ENCODE measurements around the gene BRD1. TPM values are rescaled to one million over a fixed set of nuclear protein-coding genes. Genes with fewer than 3 reads are reported as not detected.
A peak's percentile ranks its signal among the peaks of the same experiment; 100 is the strongest.

The BRD1 gene
- total RNA-seq, 1 donor from 2014 or later: 40.3 TPM

GRCh38 chr22:49787861-49788260 lies 39.8 kb downstream of the BRD1 start:
- no peak overlapping the region for H3K4me3 Mint-ChIP-seq (ENCODE audit: unreplicated experiment)
- peaks cover 30% of the 10 kb centered on the region for H3K36me3 Mint-ChIP-seq (ENCODE audit: low read depth, unreplicated experiment)
- H3K27ac Mint-ChIP-seq (ENCODE audit: unreplicated experiment): peak overlapping the region; percentile 7
- H3K9me3 Mint-ChIP-seq (ENCODE audit: unreplicated experiment): no peaks in the 10 kb centered on the region
- no peak for DNase-seq (ENCODE audit: low spot score)
- H3K4me1 Mint-ChIP-seq (ENCODE audit: unreplicated experiment): peaks cover 25% of the 10 kb centered on the region
- peaks cover 3% of the 10 kb centered on the region for H3K27me3 Mint-ChIP-seq (ENCODE audit: unreplicated experiment)
- TF ChIP-seq CTCF (IDR thresholded peaks at IDR 0.05; ENCODE audit: unreplicated experiment): no peak

- H3K36me3 Mint-ChIP-seq (ENCODE audit: low read depth, unreplicated experiment): peaks cover 30% of the 10 kb centered on the region
- no peaks in the 10 kb centered on the region for H3K9me3 Mint-ChIP-seq (ENCODE audit: unreplicated experiment)
- no peak for TF ChIP-seq CTCF (IDR thresholded peaks at IDR 0.05; ENCODE audit: unreplicated experiment)
- no peak overlapping the region for H3K4me3 Mint-ChIP-seq (ENCODE audit: unreplicated experiment)
- H3K4me1 Mint-ChIP-seq (ENCODE audit: unreplicated experiment): peaks cover 25% of the 10 kb centered on the region
- peaks cover 3% of the 10 kb centered on the region for H3K27me3 Mint-ChIP-seq (ENCODE audit: unreplicated experiment)
- DNase-seq (ENCODE audit: low spot score): no peak
- no peak overlapping the region for H3K27ac Mint-ChIP-seq (ENCODE audit: unreplicated experiment)
Measured at GRCh38 chr22:49786976-49787706, 40.5 kb downstream of the BRD1 start.

GRCh38 chr22:49785841-49786471 lies 41.7 kb downstream of the BRD1 start:
- peaks cover 26% of the 10 kb centered on the region for H3K36me3 Mint-ChIP-seq (ENCODE audit: low read depth, unreplicated experiment)
- no peak overlapping the region for H3K27ac Mint-ChIP-seq (ENCODE audit: unreplicated experiment)
- H3K4me3 Mint-ChIP-seq (ENCODE audit: unreplicated experiment): peak overlapping the region; percentile 37

GRCh38 chr22:49785046-49785521 lies 42.6 kb downstream of the BRD1 start:
- Mint-ChIP-seq H3K4me3 (ENCODE audit: unreplicated experiment) (no peak overlapping the region), H3K36me3 (ENCODE audit: low read depth, unreplicated experiment) (peaks cover 22% of the 10 kb centered on the region), H3K4me1 (ENCODE audit: unreplicated experiment) (peaks cover 15% of the 10 kb centered on the region), H3K27ac (ENCODE audit: unreplicated experiment) (no peak overlapping the region), H3K9me3 (ENCODE audit: unreplicated experiment) (no peaks in the 10 kb centered on the region), H3K27me3 (ENCODE audit: unreplicated experiment) (peaks cover 3% of the 10 kb centered on the region)
- DNase-seq (ENCODE audit: low spot score): no peak
- TF ChIP-seq CTCF (IDR thresholded peaks at IDR 0.05; ENCODE audit: unreplicated experiment): no peak

More at GRCh38 chr22:49785841-49786471, 41.7 kb downstream of the BRD1 start:
- peaks cover 23% of the 10 kb centered on the region for H3K4me1 Mint-ChIP-seq (ENCODE audit: unreplicated experiment)
- no peaks in the 10 kb centered on the region for H3K9me3 Mint-ChIP-seq (ENCODE audit: unreplicated experiment)
- TF ChIP-seq CTCF (IDR thresholded peaks at IDR 0.05; ENCODE audit: unreplicated experiment): no peak
- no peak for DNase-seq (ENCODE audit: low spot score)
- H3K27me3 Mint-ChIP-seq (ENCODE audit: unreplicated experiment): peaks cover 3% of the 10 kb centered on the region

- Mint-ChIP-seq H3K9me3 (ENCODE audit: unreplicated experiment) (no peaks in the 10 kb centered on the region), H3K4me3 (ENCODE audit: unreplicated experiment) (no peak overlapping the region), H3K4me1 (ENCODE audit: unreplicated experiment) (peaks cover 11% of the 10 kb centered on the region), H3K27ac (ENCODE audit: unreplicated experiment) (no peak overlapping the region), H3K27me3 (ENCODE audit: unreplicated experiment) (peaks cover 2% of the 10 kb centered on the region), H3K36me3 (ENCODE audit: low read depth, unreplicated experiment) (peaks cover 22% of the 10 kb centered on the region)
- no peak for DNase-seq (ENCODE audit: low spot score)
- no peak for TF ChIP-seq CTCF (IDR thresholded peaks at IDR 0.05; ENCODE audit: unreplicated experiment)
Measured at GRCh38 chr22:49784630-49784971, 43.1 kb downstream of the BRD1 start.

Measured in endothelial cell (in vitro differentiated cells).